HCT116 (cell line): Measurements from ENCODE around the gene RPRD1B.

Experiments
- CTCF ChIP-seq, 3 experiments: fragments of 200-600 bp in 1 of 3; sonication (generic) in 1 of 3; IDR thresholded peaks in 2 of 3; conservative IDR thresholded peaks in 1 of 3; 2 replicates each; pipeline ENCODE4 v1.5.1; 2012 to 2017; ENCODE audit warnings: low read depth in 2 of 3, low read length in 2 of 3, antibody characterized with exemption in 1 of 3, borderline replicate concordance in 1 of 3, control low read depth in 1 of 3, mild to moderate bottlenecking in 1 of 3, mixed read lengths in 1 of 3, mixed run types in 1 of 3, moderate library complexity in 1 of 3; ENCODE audit not compliant: insufficient read depth in 1 of 3
- EGR1 ChIP-seq: IDR thresholded peaks from 2 replicates; pipeline ENCODE4 v1.6.1; 2012; ENCODE audit warnings: low read depth
- ELF1 ChIP-seq: IDR thresholded peaks from 2 replicates; pipeline ENCODE4 v1.6.1; 2012; ENCODE audit warnings: low read depth, borderline replicate concordance
- EZH2 ChIP-seq: fragments of 200-600 bp; sonication (generic); IDR thresholded peaks from 2 replicates; pipeline ENCODE4 v1.6.1; 2017; ENCODE audit warnings: antibody characterized with exemption, mixed run types
- MAX ChIP-seq: IDR thresholded peaks from 2 replicates; pipeline ENCODE4 v1.6.1; 2012
- POLR2A ChIP-seq: IDR thresholded peaks from 2 replicates; pipeline ENCODE4 v1.7.0; 2011; ENCODE audit warnings: borderline replicate concordance; ENCODE audit not compliant: insufficient read depth, insufficient read length; ENCODE audit errors: extremely low read depth
- POLR2AphosphoS5 ChIP-seq: IDR thresholded peaks from 2 replicates; pipeline ENCODE4 v1.6.1; 2011; ENCODE audit warnings: mild to moderate bottlenecking, low read depth, low read length, moderate library complexity
- YY1 ChIP-seq: IDR thresholded peaks from 2 replicates; pipeline ENCODE4 v1.6.1; 2011; ENCODE audit warnings: low read length, low read depth, moderate library complexity, mild to moderate bottlenecking; ENCODE audit not compliant: insufficient replicate concordance; ENCODE audit errors: extremely low read depth
- ZBTB33 ChIP-seq: IDR thresholded peaks from 2 replicates; pipeline ENCODE4 v1.6.1; 2011; ENCODE audit warnings: mild to moderate bottlenecking, low read length, moderate library complexity; ENCODE audit not compliant: insufficient replicate concordance; ENCODE audit errors: extremely low read depth

- TF ChIP-seq CTCF (IDR thresholded peaks at IDR 0.05 in 2 of 3, conservative IDR thresholded peaks at IDR 0.05 in 1 of 3; ENCODE audit: borderline replicate concordance in 1 of 3, insufficient read depth in 1 of 3, low read depth in 2 of 3, low read length in 2 of 3) (no peak), ZBTB33 (no peak), EZH2 (no peak), POLR2A (no peak), POLR2AphosphoS5 (no peak), ELF1 (no peak), EGR1 (no peak), YY1 (no peak), MAX (no peak)
Observed at GRCh38 chr20:38024496-38024895, 9.1 kb upstream of the RPRD1B start.
